Ishikawa (cell line): ENCODE results near the gene RPL4.

ENCODE experiments used
- CEBPB ChIP-seq: IDR thresholded peaks from 2 replicates; pipeline ENCODE4 v1.6.1; 2012
- CREB1 ChIP-seq: IDR thresholded peaks from 2 replicates; pipeline ENCODE4 v1.6.1; 2012; ENCODE audit warnings: low read depth
- EGR1 ChIP-seq: IDR thresholded peaks from 2 replicates; pipeline ENCODE4 v1.6.1; 2012
- EP300 ChIP-seq: IDR thresholded peaks from 2 replicates; pipeline ENCODE4 v1.6.1; 2012; ENCODE audit warnings: borderline replicate concordance
- FOXM1 ChIP-seq: IDR thresholded peaks from 2 replicates; pipeline ENCODE4 v1.6.1; 2012; ENCODE audit warnings: low read depth, borderline replicate concordance
- MAX ChIP-seq: IDR thresholded peaks from 2 replicates; pipeline ENCODE4 v1.6.1; 2012
- NFIC ChIP-seq: IDR thresholded peaks from 2 replicates; pipeline ENCODE4 v1.6.1; 2012
- RAD21 ChIP-seq: IDR thresholded peaks from 2 replicates; pipeline ENCODE4 v1.6.1; 2012; ENCODE audit warnings: low read depth
- REST ChIP-seq: IDR thresholded peaks from 2 replicates; pipeline ENCODE4 v1.6.1; 2012; ENCODE audit warnings: low read depth, mild to moderate bottlenecking
- TAF1 ChIP-seq: IDR thresholded peaks from 2 replicates; pipeline ENCODE4 v1.6.1; 2012; ENCODE audit warnings: low read depth, mild to moderate bottlenecking
- TCF12 ChIP-seq: IDR thresholded peaks from 2 replicates; pipeline ENCODE4 v1.6.1; 2012; ENCODE audit warnings: low read depth
- TEAD4 ChIP-seq: IDR thresholded peaks from 2 replicates; pipeline ENCODE4 v1.6.1; 2012
- YY1 ChIP-seq: IDR thresholded peaks from 2 replicates; pipeline ENCODE4 v1.6.1; 2012; ENCODE audit warnings: low read depth
- ZBTB7A ChIP-seq: IDR thresholded peaks from 2 replicates; pipeline ENCODE4 v1.6.1; 2012; ENCODE audit warnings: low read depth
- TF ChIP-seq, protein P1 (sequence below): IDR thresholded peaks from 2 replicates; pipeline ENCODE4 v1.6.1; 2012

The RPL4 gene

DNA sequence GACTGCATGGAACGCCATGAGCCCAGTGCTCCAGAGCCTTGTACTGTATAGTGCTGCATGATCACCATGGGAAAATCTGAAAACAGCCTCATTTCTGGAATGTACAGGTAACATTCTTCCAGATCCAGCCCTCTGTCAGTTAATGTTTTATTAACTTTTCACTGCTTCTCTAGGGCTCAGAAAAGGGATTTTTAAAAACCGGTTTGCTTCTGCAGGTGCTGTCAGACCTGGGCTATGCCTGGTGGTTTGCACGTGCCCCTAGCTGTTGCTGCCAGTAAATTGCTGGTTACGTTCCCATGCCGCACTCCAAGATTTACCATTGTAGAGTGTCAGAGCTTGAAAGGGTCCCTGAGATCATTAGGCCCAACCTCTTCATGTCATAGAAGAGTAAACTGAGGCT lies 16.1 kb downstream of the RPL4 start:
- TF ChIP-seq TEAD4 (no peak), EP300 (no peak), TCF12 (no peak), FOXM1 (no peak), CREB1 (no peak)

- TF ChIP-seq TAF1: no peak
- no peak for TF ChIP-seq CREB1
- TF ChIP-seq YY1: no peak
- no peak for TF ChIP-seq TEAD4
- no peak for TF ChIP-seq TCF12
- no peak for TF ChIP-seq EGR1
Measured at GRCh38 chr15:66486887-66487286, 17.8 kb downstream of the RPL4 start.

DNA sequence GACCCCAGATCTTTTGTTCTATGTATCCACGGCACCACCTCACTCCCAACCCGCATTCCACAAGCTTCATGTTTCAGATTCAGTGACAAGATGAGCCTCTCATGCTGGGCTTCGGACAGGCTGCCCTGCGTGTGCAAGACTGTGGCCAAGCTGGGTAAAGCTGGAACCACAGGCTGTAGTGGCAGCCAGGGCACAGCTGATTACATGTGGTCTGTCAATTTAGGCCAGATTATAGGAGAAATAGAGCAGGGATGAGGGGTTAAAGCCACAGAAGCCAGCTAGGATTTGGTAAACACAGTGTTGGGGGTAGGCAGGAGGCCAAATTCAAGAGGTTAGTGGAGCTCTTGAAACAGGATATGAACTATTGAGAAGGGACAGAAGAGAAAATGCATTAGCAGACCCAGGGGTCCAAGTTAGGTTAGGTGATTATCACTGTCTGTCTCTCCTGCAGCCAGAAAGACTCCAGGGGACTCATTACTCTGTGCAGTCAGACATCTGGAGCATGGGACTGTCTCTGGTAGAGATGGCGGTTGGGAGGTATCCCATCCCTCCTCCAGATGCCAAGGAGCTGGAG lies 20.0 kb downstream of the RPL4 start:
- TF ChIP-seq CREB1 (no peak), TAF1 (no peak), TEAD4 (no peak), RAD21 (no peak), YY1 (no peak), FOXM1 (no peak), NFIC (no peak), EGR1 (no peak), TCF12 (no peak), ZBTB7A (no peak), CEBPB (no peak), MAX (no peak), EP300 (no peak), REST (no peak)
- TF ChIP-seq, protein P1, sequence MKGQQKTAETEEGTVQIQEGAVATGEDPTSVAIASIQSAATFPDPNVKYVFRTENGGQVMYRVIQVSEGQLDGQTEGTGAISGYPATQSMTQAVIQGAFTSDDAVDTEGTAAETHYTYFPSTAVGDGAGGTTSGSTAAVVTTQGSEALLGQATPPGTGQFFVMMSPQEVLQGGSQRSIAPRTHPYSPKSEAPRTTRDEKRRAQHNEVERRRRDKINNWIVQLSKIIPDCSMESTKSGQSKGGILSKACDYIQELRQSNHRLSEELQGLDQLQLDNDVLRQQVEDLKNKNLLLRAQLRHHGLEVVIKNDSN: no peak

- TF ChIP-seq EP300 (peak; percentile 59; the same call in 1 of the 2 replicates), YY1 (no peak), FOXM1 (no peak), TAF1 (no peak), EGR1 (no peak), ZBTB7A (no peak), NFIC (peak; percentile 88), TCF12 (peak; percentile 62), MAX (peak; percentile 24; the same call in 1 of the 2 replicates), CREB1 (no peak), RAD21 (no peak), TEAD4 (peak; percentile 58), REST (no peak), CEBPB (0 out of 2 replicates have a peak, but pooled peaks have one; percentile 8)
- TF ChIP-seq, protein P1: no peak
Measured at GRCh38 chr15:66483131-66483566, 21.5 kb downstream of the RPL4 start.

DNA sequence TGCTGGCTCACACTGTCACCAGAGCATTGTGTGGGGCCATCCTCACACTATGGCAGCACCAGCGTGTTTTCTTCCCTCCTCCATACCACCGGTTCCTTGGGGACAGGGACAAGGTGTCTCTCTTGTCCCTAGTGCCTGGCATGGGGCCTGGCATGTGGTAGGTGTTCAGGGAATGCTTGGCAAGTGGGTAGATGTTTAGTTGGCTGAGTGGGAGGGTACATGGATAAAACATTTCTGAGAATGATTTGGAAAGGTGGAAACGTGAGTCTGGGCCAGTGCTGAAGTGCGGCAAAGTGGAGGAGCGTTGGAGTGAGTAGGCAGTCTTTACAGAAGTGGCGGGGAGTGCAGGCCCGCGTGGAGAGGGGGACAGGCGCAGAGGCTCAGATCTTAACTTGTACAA lies 22.1 kb downstream of the RPL4 start:
- TF ChIP-seq RAD21 (no peak), ZBTB7A (no peak), TCF12 (no peak), EGR1 (no peak), TEAD4 (no peak), MAX (no peak), NFIC (no peak), TAF1 (no peak), FOXM1 (no peak), EP300 (no peak), CEBPB (no peak), YY1 (no peak), REST (no peak), CREB1 (no peak)
- TF ChIP-seq, protein P1: no peak
